HAP-1 (cell line): ENCODE data around the gene CCDC18.
"Not testable (repeated sequence)": the region's sequence is repeated elsewhere in the genome, so short reads cannot be mapped to it uniquely, and the experiment has no call there.

Source experiments
- DNase-seq, 2 experiments: peaks; one replicate each; pipeline ENCODE4 v3.0.0-alpha.2; 2016 to 2020; ENCODE audit warnings: low spot score in 2 of 2
- H3K27me3 ChIP-seq: fragments of 250-450 bp; sonication (Bioruptor Pico); 2 replicates; pipeline ENCODE4 v1.5.1; 2020; ENCODE audit warnings: low read depth, mild to moderate bottlenecking, moderate library complexity
- H3K36me3 ChIP-seq: fragments of 250-450 bp; sonication (Bioruptor Pico); replicated peaks from 2 replicates; pipeline ENCODE4 v1.5.1; 2020; ENCODE audit warnings: mild to moderate bottlenecking
- H3K4me1 ChIP-seq: fragments of 250-450 bp; sonication (Bioruptor Pico); 2 replicates; pipeline ENCODE4 v1.5.1; 2020; ENCODE audit warnings: mild to moderate bottlenecking
- H3K4me3 ChIP-seq: fragments of 250-450 bp; sonication (Bioruptor Pico); 2 replicates; pipeline ENCODE4 v1.5.1; 2020; ENCODE audit warnings: mild to moderate bottlenecking, moderate library complexity
- H3K9me3 ChIP-seq: fragments of 250-450 bp; sonication (Bioruptor Pico); 2 replicates; pipeline ENCODE4 v1.5.1; 2020; ENCODE audit warnings: mild to moderate bottlenecking, moderate library complexity
- in situ Hi-C: fragments of 300-500 bp; cut with MboI; formaldehyde crosslinking; loops from 3 replicates; pipeline ENCODE4 v1.14.3; 2020; ENCODE audit warnings: low sequenced_read_pairs, inconsistent platforms, mixed read lengths

Gene CCDC18

GRCh38 chr1:93154898-93155297 is 25.6 kb upstream of the CCDC18 start:
- H3K27me3 ChIP-seq: no peaks in the 10 kb centered on the region
- peaks cover 9% of the 10 kb centered on the region for H3K4me1 ChIP-seq
- in situ Hi-C loops: no loop called here
- peaks cover 23% of the 10 kb centered on the region for H3K36me3 ChIP-seq
- no peak for DNase-seq
- H3K9me3 ChIP-seq: no peaks in the 10 kb centered on the region
- H3K4me3 ChIP-seq: no peak overlapping the region

GRCh38 chr1:93155335-93155734 is 25.2 kb upstream of the CCDC18 start:
- no peak for DNase-seq
- no peaks in the 10 kb centered on the region for H3K27me3 ChIP-seq
- in situ Hi-C loops: no loop called here
- H3K4me1 ChIP-seq: peaks cover 7% of the 10 kb centered on the region
- H3K4me3 ChIP-seq: no peak overlapping the region
- H3K36me3 ChIP-seq: peaks cover 26% of the 10 kb centered on the region
- H3K9me3 ChIP-seq: no peaks in the 10 kb centered on the region

- Histone ChIP-seq H3K27me3 (no peaks in the 10 kb centered on the region), H3K36me3 (peaks cover 18% of the 10 kb centered on the region), H3K4me1 (no peaks in the 10 kb centered on the region), H3K9me3 (no peaks in the 10 kb centered on the region), H3K4me3 (no peak overlapping the region)
- in situ Hi-C loops: no loop called here
- DNase-seq: no peak
These were observed 21.2 kb upstream of the CCDC18 start for GRCh38 chr1:93159337-93159736.

GRCh38 chr1:93163314-93163713 is 17.2 kb upstream of the CCDC18 start:
- H3K9me3 ChIP-seq, H3K4me3 ChIP-seq, H3K4me1 ChIP-seq, DNase-seq, in situ Hi-C loops, H3K27me3 ChIP-seq: not testable (repeated sequence)
- H3K36me3 ChIP-seq: peaks cover 12% of the 10 kb centered on the region; the same call in 1 of the 2 replicates

- in situ Hi-C loops: no loop called here
- H3K9me3 ChIP-seq: 0 out of 2 replicates have a peak, but pooled peaks cover 2% of the 10 kb centered on the region
- no peaks in the 10 kb centered on the region for H3K4me1 ChIP-seq
- no peaks in the 10 kb centered on the region for H3K27me3 ChIP-seq
- H3K4me3 ChIP-seq: no peak overlapping the region
- DNase-seq: no peak
- H3K36me3 ChIP-seq: peaks cover 4% of the 10 kb centered on the region; the same call in 1 of the 2 replicates
These were observed 15.7 kb upstream of the CCDC18 start for GRCh38 chr1:93164816-93165215.

GRCh38 chr1:93165895-93166294 is 14.6 kb upstream of the CCDC18 start:
- H3K36me3 ChIP-seq, H3K4me3 ChIP-seq, DNase-seq, H3K4me1 ChIP-seq, H3K27me3 ChIP-seq, in situ Hi-C loops, H3K9me3 ChIP-seq: not testable (repeated sequence)

GRCh38 chr1:93167006-93167405 is 13.5 kb upstream of the CCDC18 start:
- Histone ChIP-seq H3K4me1 (peaks cover 4% of the 10 kb centered on the region), H3K9me3 (0 out of 2 replicates have a peak, but pooled peaks cover 2% of the 10 kb centered on the region), H3K4me3 (no peak overlapping the region), H3K36me3 (0 out of 2 replicates have a peak, but pooled peaks cover 4% of the 10 kb centered on the region), H3K27me3 (no peaks in the 10 kb centered on the region)
- DNase-seq: no peak
- in situ Hi-C loops: no loop called here

GRCh38 chr1:93170141-93170678 is 10.3 kb upstream of the CCDC18 start:
- H3K36me3 ChIP-seq, in situ Hi-C loops, DNase-seq, H3K27me3 ChIP-seq, H3K4me3 ChIP-seq, H3K9me3 ChIP-seq: not testable (repeated sequence)
- H3K4me1 ChIP-seq: peaks cover 21% of the 10 kb centered on the region

- H3K36me3 ChIP-seq: 0 out of 2 replicates have a peak, but pooled peaks cover 4% of the 10 kb centered on the region
- H3K27me3 ChIP-seq: no peaks in the 10 kb centered on the region
- H3K9me3 ChIP-seq: 0 out of 2 replicates have a peak, but pooled peaks cover 2% of the 10 kb centered on the region
- no peak for DNase-seq
- H3K4me3 ChIP-seq: no peak overlapping the region
- in situ Hi-C loops: no loop called here
- peaks cover 21% of the 10 kb centered on the region for H3K4me1 ChIP-seq
These were observed 8.9 kb upstream of the CCDC18 start for GRCh38 chr1:93171549-93172034.

- Histone ChIP-seq H3K27me3 (no peaks in the 10 kb centered on the region), H3K4me1 (peaks cover 26% of the 10 kb centered on the region), H3K9me3 (no peaks in the 10 kb centered on the region), H3K36me3 (0 out of 2 replicates have a peak, but pooled peaks cover 4% of the 10 kb centered on the region), H3K4me3 (no peak overlapping the region)
- in situ Hi-C loops: no loop called here
- peak; percentile 45 to 56 for DNase-seq
These were observed 7.7 kb upstream of the CCDC18 start for GRCh38 chr1:93172778-93173177.

- H3K4me3 ChIP-seq, H3K9me3 ChIP-seq, in situ Hi-C loops, DNase-seq, H3K27me3 ChIP-seq, H3K36me3 ChIP-seq: not testable (repeated sequence)
- H3K4me1 ChIP-seq: peaks cover 31% of the 10 kb centered on the region
These were observed 5.9 kb upstream of the CCDC18 start for GRCh38 chr1:93174638-93175037.

GRCh38 chr1:93177991-93178390 is 2.5 kb upstream of the CCDC18 start:
- Histone ChIP-seq H3K9me3 (no peaks in the 10 kb centered on the region), H3K4me1 (peaks cover 23% of the 10 kb centered on the region), H3K4me3 (peak overlapping the region; percentile 61), H3K36me3 (no peaks in the 10 kb centered on the region), H3K27me3 (no peaks in the 10 kb centered on the region)
- in situ Hi-C loops: no loop called here
- peak in 1 of 2 experiments; percentile 23 for DNase-seq

GRCh38 chr1:93178418-93178817 is 2.1 kb upstream of the CCDC18 start:
- peak; percentile 16 to 35 for DNase-seq
- peaks cover 19% of the 10 kb centered on the region for H3K4me1 ChIP-seq

GRCh38 chr1:93179886-93180722 is 420 bp upstream of the CCDC18 start, which contains the start of gene TMED5:
Gene TMED5, minus strand, starts transcription at chr1:93180413. Its CDS starts 171 bp downstream, at chr1:93180242.
- in situ Hi-C loops: no loop called here
- H3K4me1 ChIP-seq: peaks cover 16% of the 10 kb centered on the region
- peak; percentile 98 to 99 for DNase-seq
- H3K4me3 ChIP-seq: peak within 1 kb of the TSS; percentile 61
- no peaks in the 10 kb centered on the region for H3K36me3 ChIP-seq
- no peaks in the 10 kb centered on the region for H3K9me3 ChIP-seq
- no peaks in the 10 kb centered on the region for H3K27me3 ChIP-seq

More at GRCh38 chr1:93178418-93178817, 2.1 kb upstream of the CCDC18 start:
- no peaks in the 10 kb centered on the region for H3K36me3 ChIP-seq
- no peaks in the 10 kb centered on the region for H3K9me3 ChIP-seq
- in situ Hi-C loops: no loop called here
- no peaks in the 10 kb centered on the region for H3K27me3 ChIP-seq
- peak overlapping the region; percentile 61 for H3K4me3 ChIP-seq
